Right lobe of liver (tissue), 4 donors: ENCODE results near the gene DCX.

Experiments
- POLR2A ChIP-seq: fragments of 450-650 bp; IDR thresholded peaks from one replicate; pipeline ENCODE4 v1.6.1; 2017; ENCODE audit warnings: antibody characterized with exemption, mild to moderate bottlenecking
- TF ChIP-seq, protein P1 (sequence below), 4 donors: fragments of 200-600 bp in 3 of 4; fragments of 450-650 bp in 1 of 4; IDR thresholded peaks; one replicate each; pipeline versions ENCODE4 v1.5.1 to v1.8.0; 2016 to 2022; ENCODE audit warnings: antibody characterized with exemption in 4 of 4, mild to moderate bottlenecking in 2 of 4
- donor health status: DM: no; HTN: no; CAD: no.
- donor health status: DM: no; HTN: no; CAD: no.
- donor health status: DM: no; HTN: yes; CAD: no.

GRCh38 chrX:111460607-111461006 is 48.6 kb upstream of the DCX start:
- TF ChIP-seq, protein P1, sequence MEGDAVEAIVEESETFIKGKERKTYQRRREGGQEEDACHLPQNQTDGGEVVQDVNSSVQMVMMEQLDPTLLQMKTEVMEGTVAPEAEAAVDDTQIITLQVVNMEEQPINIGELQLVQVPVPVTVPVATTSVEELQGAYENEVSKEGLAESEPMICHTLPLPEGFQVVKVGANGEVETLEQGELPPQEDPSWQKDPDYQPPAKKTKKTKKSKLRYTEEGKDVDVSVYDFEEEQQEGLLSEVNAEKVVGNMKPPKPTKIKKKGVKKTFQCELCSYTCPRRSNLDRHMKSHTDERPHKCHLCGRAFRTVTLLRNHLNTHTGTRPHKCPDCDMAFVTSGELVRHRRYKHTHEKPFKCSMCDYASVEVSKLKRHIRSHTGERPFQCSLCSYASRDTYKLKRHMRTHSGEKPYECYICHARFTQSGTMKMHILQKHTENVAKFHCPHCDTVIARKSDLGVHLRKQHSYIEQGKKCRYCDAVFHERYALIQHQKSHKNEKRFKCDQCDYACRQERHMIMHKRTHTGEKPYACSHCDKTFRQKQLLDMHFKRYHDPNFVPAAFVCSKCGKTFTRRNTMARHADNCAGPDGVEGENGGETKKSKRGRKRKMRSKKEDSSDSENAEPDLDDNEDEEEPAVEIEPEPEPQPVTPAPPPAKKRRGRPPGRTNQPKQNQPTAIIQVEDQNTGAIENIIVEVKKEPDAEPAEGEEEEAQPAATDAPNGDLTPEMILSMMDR (IDR thresholded peaks at IDR 0.05) = no peak
- no peak for TF ChIP-seq POLR2A
